ENCODE measurements around the gene BMPER.

DNA sequence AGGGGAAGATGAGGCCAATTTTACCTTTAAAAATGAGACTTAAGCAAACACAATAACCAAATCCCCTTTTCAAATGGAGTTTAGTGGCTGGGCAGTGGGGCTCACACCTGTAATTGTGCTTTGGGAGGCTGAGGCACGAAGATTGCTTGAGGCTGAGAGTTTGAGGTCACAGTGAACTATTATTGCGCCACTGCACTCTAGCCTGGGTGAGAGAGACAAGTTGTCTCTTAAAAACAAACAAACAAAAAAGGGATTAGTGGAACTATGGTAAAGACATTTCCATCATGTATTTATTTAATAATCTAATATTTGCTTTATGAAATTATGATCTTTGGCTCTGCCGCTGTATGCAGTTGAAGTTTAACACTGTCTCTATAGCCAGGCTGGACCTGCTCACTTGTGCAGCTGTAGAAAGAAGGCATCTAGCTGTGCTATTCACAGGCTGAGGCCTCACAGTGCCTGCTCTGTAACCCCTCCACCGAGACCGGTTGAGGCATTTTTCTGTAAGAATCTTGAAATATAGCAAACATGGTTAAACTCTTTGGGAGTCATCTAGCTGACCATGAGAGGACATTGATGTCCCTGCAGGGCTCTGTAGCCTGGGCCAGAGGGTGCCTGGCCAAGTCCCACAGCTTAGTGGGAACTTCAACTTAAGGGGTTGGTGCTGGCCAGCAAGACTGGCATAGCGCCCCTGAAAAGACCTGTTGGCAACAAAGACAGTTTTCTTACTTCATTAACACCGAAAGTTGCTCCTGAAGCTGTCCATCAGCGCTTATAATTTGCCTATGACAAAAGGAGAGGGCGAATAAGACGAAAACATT is 131.8 kb downstream of the BMPER start:
- TF ChIP-seq, protein P1, sequence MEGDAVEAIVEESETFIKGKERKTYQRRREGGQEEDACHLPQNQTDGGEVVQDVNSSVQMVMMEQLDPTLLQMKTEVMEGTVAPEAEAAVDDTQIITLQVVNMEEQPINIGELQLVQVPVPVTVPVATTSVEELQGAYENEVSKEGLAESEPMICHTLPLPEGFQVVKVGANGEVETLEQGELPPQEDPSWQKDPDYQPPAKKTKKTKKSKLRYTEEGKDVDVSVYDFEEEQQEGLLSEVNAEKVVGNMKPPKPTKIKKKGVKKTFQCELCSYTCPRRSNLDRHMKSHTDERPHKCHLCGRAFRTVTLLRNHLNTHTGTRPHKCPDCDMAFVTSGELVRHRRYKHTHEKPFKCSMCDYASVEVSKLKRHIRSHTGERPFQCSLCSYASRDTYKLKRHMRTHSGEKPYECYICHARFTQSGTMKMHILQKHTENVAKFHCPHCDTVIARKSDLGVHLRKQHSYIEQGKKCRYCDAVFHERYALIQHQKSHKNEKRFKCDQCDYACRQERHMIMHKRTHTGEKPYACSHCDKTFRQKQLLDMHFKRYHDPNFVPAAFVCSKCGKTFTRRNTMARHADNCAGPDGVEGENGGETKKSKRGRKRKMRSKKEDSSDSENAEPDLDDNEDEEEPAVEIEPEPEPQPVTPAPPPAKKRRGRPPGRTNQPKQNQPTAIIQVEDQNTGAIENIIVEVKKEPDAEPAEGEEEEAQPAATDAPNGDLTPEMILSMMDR (IDR thresholded peaks at IDR 0.05): no peak
- no peak for TF ChIP-seq POLR2A (IDR thresholded peaks at IDR 0.05)

Data from uterus (tissue), 2 donors.